Neural progenitor cell (in vitro differentiated cells): Measurements from ENCODE around the gene NODAL.

Experiments
- CTCF ChIP-seq: fragments of 200-600 bp; sonication (generic); IDR thresholded peaks from 2 replicates; pipeline ENCODE4 v1.5.1; 2017; ENCODE audit warnings: antibody characterized with exemption, mild to moderate bottlenecking
- EZH2phosphoT487 ChIP-seq: fragments of 200-600 bp; sonication (generic); IDR thresholded peaks from 2 replicates; pipeline ENCODE4 v1.6.1; 2017; ENCODE audit warnings: antibody characterized with exemption

- TF ChIP-seq CTCF, result no peak
- no peak for TF ChIP-seq EZH2phosphoT487
These were observed 22.8 kb downstream of the NODAL start for GRCh38 chr10:70418713-70419112.
